SK-N-SH treated with all-trans-retinoic acid at 6 μM for 48 hours (cell line): ENCODE measurements around the gene ALKAL2.

Experiments
- RARB ChIP-seq: fragments of 250-450 bp; sonication (Bioruptor Pico); IDR thresholded peaks from 2 replicates; pipeline ENCODE4 v1.8.0; 2021; ENCODE audit warnings: mild to moderate bottlenecking, moderate library complexity
- ZFP3 ChIP-seq: fragments of 250-450 bp; sonication (Bioruptor Pico); IDR thresholded peaks from 2 replicates; pipeline ENCODE4 v1.5.0; 2020; ENCODE audit warnings: mild to moderate bottlenecking, moderate library complexity
- ZNF8 ChIP-seq: fragments of 450-650 bp; formaldehyde crosslinking; IDR thresholded peaks from 2 replicates; pipeline ENCODE4 v1.5.0; 2020; ENCODE audit warnings: mild to moderate bottlenecking, moderate library complexity

DNA sequence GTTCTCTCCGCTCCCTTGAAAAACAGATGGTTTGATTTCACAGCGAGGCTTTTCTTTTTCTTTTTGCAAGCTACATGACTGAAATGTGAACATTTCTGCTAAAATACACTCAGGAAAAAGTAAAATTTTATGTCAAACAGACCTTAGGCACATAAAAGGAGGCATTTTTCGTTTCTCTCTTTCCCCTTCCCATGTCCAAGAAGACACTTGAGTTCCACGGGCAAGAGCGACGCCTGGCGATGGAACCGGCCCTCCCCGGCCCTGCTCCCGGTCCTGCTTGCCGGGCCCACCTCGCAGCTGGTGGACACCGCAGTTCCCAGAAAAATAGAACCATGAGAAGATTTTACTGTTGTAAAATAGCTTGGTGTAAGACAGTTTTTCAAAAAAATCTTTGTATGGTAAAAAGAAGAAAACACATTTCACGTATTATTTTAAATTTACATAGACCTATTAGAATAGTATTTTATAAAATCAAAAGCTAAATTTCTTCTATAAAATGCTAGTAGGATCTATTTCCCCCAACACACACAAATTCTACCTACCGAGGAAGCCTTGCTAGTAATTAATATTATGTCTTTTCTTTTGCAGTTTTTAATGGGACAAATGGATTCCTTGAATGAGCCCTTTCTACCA is 2.3 kb upstream of the ALKAL2 start:
- TF ChIP-seq RARB (no peak), ZNF8 (CRISPR knock-in tag) (no peak), ZFP3 (no peak)
